Heart left ventricle (tissue), 16 donors: ENCODE data around the gene CCDC3. TPM values are rescaled to one million over a fixed set of nuclear protein-coding genes. Genes with fewer than 3 reads are reported as not detected.

Experiments used
- ATAC-seq, 4 donors: fragments of 200-7000 bp; cut with Tn5 transposase; one replicate each; pipeline ENCODE4 v1.9.1; 2020 to 2022; ENCODE audit warnings: moderate library complexity in 4 of 4, mild to moderate bottlenecking in 3 of 4, moderate number of reproducible peaks in 1 of 4
- DNase-seq, 5 donors: peaks; one replicate each; pipeline ENCODE4 v3.0.0-alpha.2; 2020
- H3K27ac ChIP-seq, 12 donors: fragments of 200-600 bp; sonication (generic) in 4 of 12; one replicate each; pipeline versions ENCODE4 v1.5.0 to v1.8.0; 2016 to 2022; ENCODE audit warnings: mild to moderate bottlenecking in 2 of 12
- H3K27me3 ChIP-seq, 9 donors: fragments of 200-600 bp; sonication (generic) in 2 of 9; one replicate each; pipeline versions ENCODE4 v1.5.1 to v1.8.0; 2016 to 2022; ENCODE audit warnings: mild to moderate bottlenecking in 3 of 9
- H3K36me3 ChIP-seq, 9 donors: fragments of 200-600 bp; sonication (generic) in 2 of 9; one replicate each; pipeline versions ENCODE4 v1.5.0 to v1.8.0; 2018 to 2022; ENCODE audit warnings: mild to moderate bottlenecking in 2 of 9
- H3K4me1 ChIP-seq, 12 donors: fragments of 200-600 bp; sonication (generic) in 4 of 12; one replicate each; pipeline versions ENCODE4 v1.5.0 to v1.8.0; 2016 to 2022; ENCODE audit warnings: mild to moderate bottlenecking in 3 of 12
- H3K4me3 ChIP-seq, 12 donors: fragments of 200-600 bp; sonication (generic) in 4 of 12; one replicate each; pipeline versions ENCODE4 v1.5.0 to v1.8.0; 2017 to 2022; ENCODE audit warnings: mild to moderate bottlenecking in 9 of 12, moderate library complexity in 4 of 12
- H3K9me3 ChIP-seq, 12 donors: fragments of 200-600 bp; sonication (generic) in 4 of 12; one replicate each; pipeline versions ENCODE4 v1.5.0 to v1.8.0; 2016 to 2022; ENCODE audit warnings: mild to moderate bottlenecking in 1 of 12
- CTCF ChIP-seq, 12 donors: fragments of 200-600 bp; sonication (generic) in 4 of 12; IDR thresholded peaks; one replicate each; pipeline versions ENCODE4 v1.5.0 to v1.8.0; 2018 to 2022; ENCODE audit warnings: antibody characterized with exemption in 12 of 12, mild to moderate bottlenecking in 5 of 12
- POLR2A ChIP-seq, 2 donors: fragments of 450-650 bp; IDR thresholded peaks; one replicate each; pipeline ENCODE4 v1.6.1; 2017; ENCODE audit warnings: antibody characterized with exemption in 2 of 2, mild to moderate bottlenecking in 2 of 2, moderate library complexity in 2 of 2
- WGBS, 4 donors: extraction: QIAGEN DNeasy Blood & Tissue Kit in 2 of 4; methylation state at CpG; one replicate each; pipeline versions ENCODE4 v1.1.5 to v1.1.7; 2013 to 2018; 5-methylcytosine and 5-hydroxymethylcytosine counted together
- intact Hi-C, 10 donors: fragments of 100-400 bp; cut with DNase I; formaldehyde crosslinking; loops; one replicate each; pipeline versions ENCODE4 v1.11.1 to v1.14.2; 2022
- polyA plus RNA-seq, 2 donors: library from polyadenylated mRNA; stranded (reverse); fragments of 200-250 nt; gene quantifications; one replicate each; pipeline ENCODE4 v1.2.3, GENCODE V29; 2013
- total RNA-seq, 9 donors: library from RNA; depleted of rRNA in 2 of 9; stranded (reverse); fragments of >200 nt in 2 of 9; fragmentation: NEBNext Ultra II Directional in 3 of 9; extraction: Animal tissue kit (Norgen Biotek cat#: 25700) in 3 of 9; gene quantifications; one replicate each; pipeline versions ENCODE4 v1.1.0 to v1.2.4, GENCODE V29; 2016 to 2023
- donor health status: ischemic (EF 13 %, LVEDD 7.1; RV severe dilation, severe dysfunction).
- donor health status: healthy with polysubstance abuse.
- donor health status: DM: no; HTN: yes; CAD: no.
- donor health status: DM: no; HTN: no; CAD: no.
- donor health status: ischemic (EF 25% LVEDD 6.9; RV normal size, moderate dysfunction).
- donor health status: ischemic (EF 25% LVEDD 5.7; RV mildly dilated, moderate dysfunction).
- donor health status: healthy.
- donor health status: DM: yes; HTN: yes; CAD: no.
- donor health status: ischemic (EF 35%, LVEDD 5.7; RV mildly dilated, moderate dysfunction).
- donor health status: nonischemic (EF 11% LVEDD 7.7; RV severe dilation, severe dysfunction).
- donor health status: DM: yes; HTN: yes; CAD: no.
- donor health status: PGD.
- donor health status: ischemic (EF 29% LVEDD 5.4; RV normal size, mild dysfunction).
- donor health status: nonischemic (EF 23%, LVEDD 6.1; RV moderate dilation, normal function).

CCDC3 gene
- total and polyA plus RNA-seq, 11 donors = 1.6 to 15.4 (median 5.5) TPM

- intact Hi-C loops = no loop called here
- Histone ChIP-seq H3K27ac (no peak overlapping the region), H3K4me3 (no peak overlapping the region), H3K9me3 (peaks cover 0 to 17% (median 8%) of the 10 kb centered on the region in 12 donors), H3K36me3 (peaks cover 0 to 2% (median 0%) of the 10 kb centered on the region in 9 donors), H3K4me1 (no peaks in the 10 kb centered on the region), H3K27me3 (no peaks in the 10 kb centered on the region)
- no peak for ATAC-seq
- no peak for DNase-seq
- 69 to 86% (median 75%) methylated on average over 6 of the region's 6 CpGs for WGBS, 4 donors
- TF ChIP-seq POLR2A (IDR thresholded peaks at IDR 0.05) = no peak
- no peak for TF ChIP-seq CTCF (IDR thresholded peaks at IDR 0.05)
Measured at GRCh38 chr10:12897278-12897677, 104.2 kb downstream of the CCDC3 start.

DNA sequence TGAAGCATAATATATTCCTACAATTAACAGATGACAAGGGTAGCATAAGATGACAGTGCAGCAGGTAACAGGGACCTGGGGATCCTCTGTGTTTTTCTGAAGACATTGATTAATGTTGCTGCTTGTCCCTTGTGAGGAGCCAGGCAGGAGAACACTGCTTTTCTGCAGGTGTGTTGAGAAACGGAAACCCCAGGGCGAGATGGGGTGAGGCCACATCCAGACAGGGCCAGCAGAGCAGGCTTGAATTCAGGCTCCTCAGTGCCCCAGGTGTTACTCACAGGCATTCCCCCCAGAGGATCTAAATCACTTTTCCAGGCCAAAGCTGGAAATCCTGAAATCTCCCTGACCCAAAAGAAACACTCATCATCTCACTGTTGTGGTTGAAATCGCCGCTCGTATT is 105.3 kb downstream of the CCDC3 start:
- Histone ChIP-seq H3K27ac (no peak overlapping the region), H3K36me3 (peaks cover 0 to 2% (median 0%) of the 10 kb centered on the region in 9 donors), H3K9me3 (peaks cover 0 to 27% (median 8%) of the 10 kb centered on the region in 12 donors), H3K4me3 (no peak overlapping the region), H3K27me3 (no peaks in the 10 kb centered on the region), H3K4me1 (no peaks in the 10 kb centered on the region)
- 95 to 96% (median 96%) methylated on average over 5 of the region's 5 CpGs for WGBS, 4 donors
- no peak for TF ChIP-seq CTCF (IDR thresholded peaks at IDR 0.05)
- TF ChIP-seq POLR2A (IDR thresholded peaks at IDR 0.05) = no peak
- intact Hi-C loops = no loop called here
- no peak for DNase-seq
- no peak for ATAC-seq

DNA sequence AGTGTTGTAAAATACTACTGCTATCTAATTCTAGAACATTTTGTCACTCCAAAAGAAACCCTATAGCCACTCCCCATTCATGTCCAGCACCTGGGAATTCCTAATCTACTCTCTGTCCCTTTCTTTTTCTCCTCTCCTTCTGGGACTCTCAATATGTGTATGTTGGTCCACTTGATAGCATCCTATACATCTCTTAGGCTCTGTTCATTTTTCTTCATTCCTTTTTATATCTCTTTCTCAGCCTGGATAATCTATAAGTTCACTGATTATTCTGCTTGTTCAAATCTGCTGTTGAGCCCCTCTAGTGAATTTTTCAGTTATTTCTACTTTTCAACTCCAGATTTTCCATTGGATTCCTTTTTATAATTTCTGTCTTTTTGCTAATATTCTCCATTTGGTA is 108.6 kb downstream of the CCDC3 start:
- Histone ChIP-seq H3K27me3 (no peaks in the 10 kb centered on the region), H3K4me3 (no peak overlapping the region), H3K36me3 (peaks cover 0 to 2% (median 0%) of the 10 kb centered on the region in 9 donors), H3K4me1 (no peaks in the 10 kb centered on the region), H3K9me3 (peaks cover 0 to 40% (median 8%) of the 10 kb centered on the region in 12 donors), H3K27ac (no peak overlapping the region)
- no peak for DNase-seq
- intact Hi-C loops = no loop called here
- ATAC-seq = no peak
- TF ChIP-seq POLR2A (IDR thresholded peaks at IDR 0.05) (no peak), CTCF (IDR thresholded peaks at IDR 0.05) (no peak)

- peaks cover 0 to 40% (median 8%) of the 10 kb centered on the region in 12 donors for H3K9me3 ChIP-seq
- intact Hi-C loops = no loop called here
- H3K27ac ChIP-seq = no peak overlapping the region
- H3K36me3 ChIP-seq = no peaks in the 10 kb centered on the region
- H3K27me3 ChIP-seq = no peaks in the 10 kb centered on the region
- 51 to 67% (median 62%) methylated on average over 3 of the region's 3 CpGs for WGBS, 4 donors
- ATAC-seq (no peak), DNase-seq (no peak)
- TF ChIP-seq POLR2A (IDR thresholded peaks at IDR 0.05) (no peak), CTCF (IDR thresholded peaks at IDR 0.05) (no peak)
- H3K4me1 ChIP-seq = peaks cover 0 to 3% (median 0%) of the 10 kb centered on the region in 12 donors
- no peak overlapping the region for H3K4me3 ChIP-seq
Measured at GRCh38 chr10:12890958-12891357, 110.6 kb downstream of the CCDC3 start.
